Omental fat pad (tissue), 4 donors: ENCODE measurements around the gene AFDN. TPM values are rescaled to one million over a fixed set of nuclear protein-coding genes. Genes with fewer than 3 reads are reported as not detected.

Source experiments
- ATAC-seq: fragments of 150-250 bp; one replicate; pipeline ENCODE4 v1.9.1; 2016; ENCODE audit warnings: mild to moderate bottlenecking, moderate library complexity; ENCODE audit not compliant: low FRiP score
- DNase-seq: peaks from one replicate; pipeline ENCODE4 v3.0.0-alpha.2; 2019; ENCODE audit warnings: low spot score
- total RNA-seq, 4 donors: library from RNA; depleted of rRNA; stranded (reverse); fragments of >200 nt; gene quantifications; one replicate each; pipeline ENCODE4 v1.1.0, GENCODE V29; 2016
- TF ChIP-seq, protein P1 (sequence below), 3 donors: fragments of 450-650 bp; IDR thresholded peaks; one replicate each; pipeline ENCODE4 v1.5.1; 2016 to 2017; ENCODE audit warnings: antibody characterized with exemption in 3 of 3, mild to moderate bottlenecking in 3 of 3, moderate library complexity in 2 of 3

AFDN gene
- total RNA-seq, 4 donors from 2014 or later, result 114 to 166 (median 125) TPM

DNA sequence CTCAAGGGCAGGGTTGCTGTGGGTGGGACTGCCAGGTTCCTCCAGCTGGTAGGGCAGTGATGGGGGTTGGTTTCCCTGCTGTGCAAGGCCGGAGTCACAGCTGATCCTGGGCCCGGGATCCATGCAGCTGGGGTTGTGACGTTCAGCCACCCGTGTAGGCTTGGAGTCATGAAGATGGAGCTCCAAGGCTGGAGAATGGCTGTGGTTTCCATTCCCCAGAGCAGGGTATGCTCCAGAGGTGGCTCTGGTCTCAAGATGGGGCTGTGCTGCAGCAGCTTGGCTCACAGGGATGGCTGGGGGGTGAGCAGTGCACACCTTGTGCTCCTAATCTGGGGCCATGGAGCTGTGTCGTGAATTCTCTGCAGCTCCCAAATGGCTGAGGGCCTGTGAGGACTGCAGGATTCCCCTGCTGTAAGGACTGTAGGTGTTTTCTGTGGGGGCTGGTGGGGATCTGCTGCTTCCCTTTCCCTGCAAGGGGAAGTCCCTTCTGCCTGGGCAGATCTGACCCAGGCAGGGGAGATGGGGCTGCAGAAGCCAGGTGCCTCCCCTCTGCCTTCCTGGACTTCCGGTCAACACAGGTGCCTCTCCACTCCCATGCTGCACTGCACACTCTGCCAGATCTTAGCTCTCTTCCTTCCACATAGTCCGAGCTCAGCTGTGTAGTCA lies 186.7 kb downstream of the AFDN start:
- no peak for DNase-seq
- TF ChIP-seq, protein P1, sequence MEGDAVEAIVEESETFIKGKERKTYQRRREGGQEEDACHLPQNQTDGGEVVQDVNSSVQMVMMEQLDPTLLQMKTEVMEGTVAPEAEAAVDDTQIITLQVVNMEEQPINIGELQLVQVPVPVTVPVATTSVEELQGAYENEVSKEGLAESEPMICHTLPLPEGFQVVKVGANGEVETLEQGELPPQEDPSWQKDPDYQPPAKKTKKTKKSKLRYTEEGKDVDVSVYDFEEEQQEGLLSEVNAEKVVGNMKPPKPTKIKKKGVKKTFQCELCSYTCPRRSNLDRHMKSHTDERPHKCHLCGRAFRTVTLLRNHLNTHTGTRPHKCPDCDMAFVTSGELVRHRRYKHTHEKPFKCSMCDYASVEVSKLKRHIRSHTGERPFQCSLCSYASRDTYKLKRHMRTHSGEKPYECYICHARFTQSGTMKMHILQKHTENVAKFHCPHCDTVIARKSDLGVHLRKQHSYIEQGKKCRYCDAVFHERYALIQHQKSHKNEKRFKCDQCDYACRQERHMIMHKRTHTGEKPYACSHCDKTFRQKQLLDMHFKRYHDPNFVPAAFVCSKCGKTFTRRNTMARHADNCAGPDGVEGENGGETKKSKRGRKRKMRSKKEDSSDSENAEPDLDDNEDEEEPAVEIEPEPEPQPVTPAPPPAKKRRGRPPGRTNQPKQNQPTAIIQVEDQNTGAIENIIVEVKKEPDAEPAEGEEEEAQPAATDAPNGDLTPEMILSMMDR (IDR thresholded peaks at IDR 0.05), result no peak
- no peak for ATAC-seq

- ATAC-seq (no peak), DNase-seq (no peak)
- TF ChIP-seq, protein P1 (IDR thresholded peaks at IDR 0.05), result no peak
Measured at GRCh38 chr6:168014428-168014827, 187.7 kb downstream of the AFDN start.

DNA sequence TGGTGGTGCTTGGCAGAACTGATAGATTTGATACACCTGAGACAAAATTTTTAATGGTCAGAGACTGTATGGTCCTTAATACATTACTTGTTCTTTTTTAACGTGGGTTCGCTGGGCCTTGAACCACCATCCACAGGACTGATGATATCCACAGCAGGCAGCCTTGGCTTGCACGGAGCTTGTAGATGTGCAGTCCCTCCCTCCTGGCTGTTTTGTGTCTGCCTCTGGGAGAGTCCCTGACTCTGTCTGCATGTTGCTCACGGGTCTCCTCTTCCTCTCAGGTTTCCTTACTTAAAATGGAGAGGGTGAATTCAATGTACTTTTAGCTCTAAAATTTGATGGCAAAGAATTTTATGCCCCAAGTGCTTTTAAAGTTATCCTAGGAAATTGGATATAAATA lies 188.3 kb downstream of the AFDN start:
- ATAC-seq, result no peak
- no peak for DNase-seq
- TF ChIP-seq, protein P1 (IDR thresholded peaks at IDR 0.05), result no peak

GRCh38 chr6:168015482-168016175 lies 188.9 kb downstream of the AFDN start:
- TF ChIP-seq, protein P1 (IDR thresholded peaks at IDR 0.05), result no peak
- no peak for ATAC-seq
- DNase-seq, result no peak

- TF ChIP-seq, protein P1 (IDR thresholded peaks at IDR 0.05), result no peak
- DNase-seq (no peak), ATAC-seq (no peak)
Measured at GRCh38 chr6:168016176-168016620, 189.5 kb downstream of the AFDN start.

DNA sequence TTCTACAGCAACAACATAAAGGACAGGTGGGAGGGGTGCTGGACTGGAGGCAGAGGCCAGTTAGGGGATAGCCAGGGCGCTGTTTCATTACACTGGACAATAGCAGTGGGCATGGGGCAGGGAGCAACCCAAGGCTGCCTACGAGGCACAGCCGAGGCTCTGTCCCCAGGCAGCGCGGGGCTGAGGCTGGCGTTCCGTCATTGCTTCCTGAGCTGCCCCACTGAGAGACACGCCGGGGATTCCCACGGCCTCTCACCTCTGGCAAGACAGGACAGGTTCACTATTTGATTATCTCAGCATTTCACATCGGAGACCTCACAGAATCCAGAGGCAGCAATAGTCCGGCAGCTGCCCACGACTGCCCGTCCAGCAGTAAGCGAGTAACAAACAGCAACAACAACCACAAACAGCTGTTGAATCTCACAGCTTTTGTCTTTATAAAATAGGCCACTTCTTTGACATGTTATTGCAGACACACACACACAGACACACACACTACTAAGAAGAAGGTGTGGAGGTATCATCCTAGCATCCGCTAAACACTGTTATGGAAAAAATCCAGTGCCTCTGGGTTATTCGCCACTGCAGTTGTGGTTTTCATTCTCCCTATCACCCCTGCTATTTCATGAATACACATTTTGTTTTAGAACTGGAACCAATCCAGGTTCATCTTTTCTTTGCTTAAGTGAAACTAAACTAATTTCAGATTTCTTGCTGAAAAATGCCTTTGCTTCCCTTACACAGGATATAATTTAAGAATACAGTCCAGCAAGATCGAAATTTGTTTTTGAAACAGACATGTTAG lies 190.2 kb downstream of the AFDN start:
- no peak for DNase-seq
- TF ChIP-seq, protein P1 (IDR thresholded peaks at IDR 0.05), result no peak
- no peak for ATAC-seq
